HG02678 (cell line): ENCODE results near the gene FRK.
A peak's percentile ranks its signal among the peaks of the same experiment; 100 is the strongest.
"Not testable (repeated sequence)": the region's sequence is repeated elsewhere in the genome, so short reads cannot be mapped to it uniquely, and the experiment has no call there.

Experiments used
- ATAC-seq: cut with Tn5 transposase; IDR thresholded peaks from one replicate; pipeline ENCODE4 v1.9.1; 2021; ENCODE audit warnings: mild to moderate bottlenecking, moderate library complexity; ENCODE audit not compliant: unreplicated experiment

Gene FRK

GRCh38 chr6:115894426-115894992 is 166.2 kb downstream of the FRK start:
- ATAC-seq: no peak

DNA sequence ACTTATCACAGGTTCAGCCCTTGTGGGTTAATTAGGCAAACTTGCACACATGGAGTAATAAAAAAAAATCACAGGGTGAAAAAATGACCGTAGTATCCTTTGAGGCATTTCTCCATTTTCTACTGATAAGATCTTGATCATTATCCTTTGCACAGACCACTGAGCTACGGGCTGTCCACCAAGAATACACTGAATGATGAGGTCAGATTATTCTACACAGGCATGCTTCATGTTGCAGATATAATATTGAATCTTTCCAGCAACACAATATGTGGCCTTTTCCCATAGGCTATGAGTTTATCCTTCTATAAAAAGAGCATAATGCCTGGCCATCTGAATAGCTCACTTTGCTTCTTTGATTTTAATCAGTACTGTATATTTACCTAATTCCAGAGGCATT is 168.9 kb downstream of the FRK start:
- ATAC-seq: peak; percentile 17

- ATAC-seq: peak; percentile 96
Measured at GRCh38 chr6:115891111-115891669, 169.5 kb downstream of the FRK start.

- no peak for ATAC-seq
Measured at GRCh38 chr6:115890238-115890637, 170.5 kb downstream of the FRK start.

- ATAC-seq: not testable (repeated sequence)
Measured at GRCh38 chr6:115888687-115889470, 171.8 kb downstream of the FRK start.

DNA sequence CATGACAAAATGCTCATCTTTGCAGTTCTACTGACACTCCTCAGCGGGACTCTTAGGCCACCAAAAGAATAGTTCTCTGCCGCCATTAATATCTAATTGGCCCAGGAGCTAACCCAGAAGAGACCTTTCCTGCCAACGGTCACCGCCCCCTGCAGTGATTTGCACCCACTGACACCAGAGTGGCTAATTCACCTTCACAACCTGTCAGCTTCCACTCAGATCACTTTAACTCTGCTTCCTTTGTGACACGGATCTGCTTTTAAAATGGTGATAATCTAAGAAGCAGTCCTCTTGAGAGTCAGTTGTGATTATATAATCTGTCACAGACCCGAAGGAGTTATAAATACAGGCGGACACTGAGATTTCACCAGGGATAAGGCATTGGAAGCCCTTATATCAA is 172.8 kb downstream of the FRK start:
- no peak for ATAC-seq

GRCh38 chr6:115885636-115886366 is 174.9 kb downstream of the FRK start:
- ATAC-seq: peak; percentile 40

DNA sequence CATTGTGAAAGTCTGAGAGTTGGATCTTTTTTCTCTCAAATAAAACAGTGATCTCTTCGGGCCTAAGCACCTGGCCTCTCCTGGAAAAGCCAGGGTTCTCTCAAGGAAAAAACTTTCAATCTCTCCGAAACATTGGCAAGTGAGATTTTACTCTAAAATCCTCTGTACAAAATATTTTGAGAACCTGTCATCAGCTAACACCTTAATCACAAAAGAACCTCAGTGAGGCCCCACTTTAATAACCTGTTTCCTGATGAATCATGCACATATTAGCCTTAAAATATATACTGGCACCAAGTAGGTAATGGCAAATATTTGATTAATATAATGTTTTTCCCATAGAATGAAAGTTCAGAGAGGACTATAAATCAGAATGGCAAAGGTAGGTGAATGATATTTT is 177.9 kb downstream of the FRK start:
- no peak for ATAC-seq

- ATAC-seq: no peak
Measured at GRCh38 chr6:115882174-115882573, 178.5 kb downstream of the FRK start.
